GM12872 (cell line): ENCODE results near the gene HIP1.

Source experiments
- CTCF ChIP-seq: IDR thresholded peaks from 3 replicates; pipeline ENCODE4 v1.5.1; 2011; ENCODE audit warnings: low read depth, mild to moderate bottlenecking, low read length, moderate library complexity; ENCODE audit not compliant: insufficient read depth

Gene HIP1

GRCh38 chr7:75727881-75728593 is 10.7 kb downstream of the HIP1 start:
- 0 out of 3 replicates have a peak, but pooled peaks have one; percentile 5 for TF ChIP-seq CTCF

- TF ChIP-seq CTCF = no peak
These were observed 13.4 kb downstream of the HIP1 start for GRCh38 chr7:75725306-75725705.

GRCh38 chr7:75723444-75723843 is 15.3 kb downstream of the HIP1 start:
- no peak for TF ChIP-seq CTCF

- no peak for TF ChIP-seq CTCF
These were observed 16.4 kb downstream of the HIP1 start for GRCh38 chr7:75722373-75722772.

- no peak for TF ChIP-seq CTCF
These were observed 17.3 kb downstream of the HIP1 start for GRCh38 chr7:75721426-75721825.

- TF ChIP-seq CTCF = no peak
These were observed 19.1 kb downstream of the HIP1 start for GRCh38 chr7:75719626-75720025.

- no peak for TF ChIP-seq CTCF
These were observed 20.2 kb downstream of the HIP1 start for GRCh38 chr7:75718390-75719031.
